Fibroblast of mammary gland (primary cell): ENCODE results near the gene ADGRG3.

Source experiments
- DNase-seq: peaks from one replicate; pipeline ENCODE4 v3.0.0-alpha.2; 2010; ENCODE audit warnings: low read depth
- H3K4me3 ChIP-seq: 2 replicates; pipeline ENCODE4 v1.5.1; 2011; ENCODE audit warnings: low read depth, mild to moderate bottlenecking, low read length, moderate library complexity; ENCODE audit not compliant: control insufficient read depth
- CTCF ChIP-seq: conservative IDR thresholded peaks from 2 replicates; pipeline ENCODE4 v1.5.1; 2011; ENCODE audit warnings: low read depth, low read length, inconsistent platforms; ENCODE audit not compliant: control insufficient read depth, insufficient read depth

The ADGRG3 gene

GRCh38 chr16:57651344-57652333 lies 16.5 kb upstream of the ADGRG3 start:
- no peak overlapping the region for H3K4me3 ChIP-seq
- no peak for TF ChIP-seq CTCF
- no peak for DNase-seq

GRCh38 chr16:57652695-57653471 lies 15.2 kb upstream of the ADGRG3 start:
- DNase-seq, result no peak
- no peak for TF ChIP-seq CTCF
- H3K4me3 ChIP-seq, result no peak overlapping the region

- TF ChIP-seq CTCF, result no peak
- no peak overlapping the region for H3K4me3 ChIP-seq
- DNase-seq, result no peak
Observed at GRCh38 chr16:57653936-57654335, 14.2 kb upstream of the ADGRG3 start.

GRCh38 chr16:57656342-57656955 lies 11.7 kb upstream of the ADGRG3 start:
- H3K4me3 ChIP-seq, result no peak overlapping the region
- TF ChIP-seq CTCF, result no peak
- DNase-seq, result no peak

- no peak for DNase-seq
- TF ChIP-seq CTCF, result no peak
- H3K4me3 ChIP-seq, result no peak overlapping the region
Observed at GRCh38 chr16:57657228-57657627, 10.9 kb upstream of the ADGRG3 start.

- no peak for TF ChIP-seq CTCF
- DNase-seq, result no peak
- no peak overlapping the region for H3K4me3 ChIP-seq
Observed at GRCh38 chr16:57658130-57658877, 9.8 kb upstream of the ADGRG3 start.
